GM18508 (cell line): ENCODE measurements around the gene PDZD8.
A peak's percentile ranks its signal among the peaks of the same experiment; 100 is the strongest.

Experiments used
- ATAC-seq: cut with Tn5 transposase; IDR thresholded peaks from one replicate; pipeline ENCODE4 v1.9.1; 2021; ENCODE audit warnings: moderate number of reproducible peaks; ENCODE audit not compliant: insufficient read depth, unreplicated experiment

The PDZD8 gene

GRCh38 chr10:117257721-117258120 lies 117.5 kb downstream of the PDZD8 start:
- no peak for ATAC-seq

- ATAC-seq = no peak
These were observed 118.3 kb downstream of the PDZD8 start for GRCh38 chr10:117256910-117257309.

- ATAC-seq = no peak
These were observed 119.3 kb downstream of the PDZD8 start for GRCh38 chr10:117255835-117256460.

- ATAC-seq = no peak
These were observed 120.2 kb downstream of the PDZD8 start for GRCh38 chr10:117254774-117255735.

- ATAC-seq = no peak
These were observed 120.9 kb downstream of the PDZD8 start for GRCh38 chr10:117254338-117254737.

GRCh38 chr10:117253908-117254307 lies 121.3 kb downstream of the PDZD8 start:
- ATAC-seq = no peak

- ATAC-seq = no peak
These were observed 124.8 kb downstream of the PDZD8 start for GRCh38 chr10:117250411-117250810.

GRCh38 chr10:117249493-117250093 lies 125.6 kb downstream of the PDZD8 start:
- ATAC-seq = peak; percentile 93

- no peak for ATAC-seq
These were observed 126.3 kb downstream of the PDZD8 start for GRCh38 chr10:117248750-117249465.

GRCh38 chr10:117246997-117247671 lies 128.1 kb downstream of the PDZD8 start:
- ATAC-seq = no peak

- ATAC-seq = no peak
These were observed 132.8 kb downstream of the PDZD8 start for GRCh38 chr10:117242463-117242832.

GRCh38 chr10:117241541-117242462 lies 133.4 kb downstream of the PDZD8 start:
- ATAC-seq = no peak

- no peak for ATAC-seq
These were observed 134.4 kb downstream of the PDZD8 start, which contains the start of gene SLC18A2 for GRCh38 chr10:117240621-117241529. TSS of gene SLC18A2 (plus strand) at chr10:117241114. CDS start at chr10:117241694, 580 bp downstream.

- no peak for ATAC-seq
These were observed 135.3 kb downstream of the PDZD8 start for GRCh38 chr10:117239721-117240620.

- ATAC-seq = no peak
These were observed 136.2 kb downstream of the PDZD8 start for GRCh38 chr10:117239051-117239450.

- no peak for ATAC-seq
These were observed 137.7 kb downstream of the PDZD8 start for GRCh38 chr10:117237401-117237991.
